Activated T-helper 1 cell treated with anti-CD3 and anti-CD28 coated beads, Interleukin-2, amount 50 U/mL, for 16 hours (primary cell): ENCODE measurements around the gene PTGFRN.

Experiments
- DNase-seq, 2 donors: peaks; one replicate each; pipeline ENCODE4 v3.0.0-alpha.2; 2020; ENCODE audit warnings: low read depth in 1 of 2, low spot score in 1 of 2

PTGFRN gene

GRCh38 chr1:116997066-116997465 lies 87.3 kb downstream of the PTGFRN start:
- DNase-seq: no peak

GRCh38 chr1:116997636-116998035 lies 87.9 kb downstream of the PTGFRN start:
- no peak for DNase-seq

- DNase-seq: no peak
These were observed 89.9 kb downstream of the PTGFRN start for GRCh38 chr1:116999596-116999995.

GRCh38 chr1:117000142-117000541 lies 90.4 kb downstream of the PTGFRN start:
- DNase-seq: no peak

GRCh38 chr1:117001254-117001927 lies 91.7 kb downstream of the PTGFRN start, which contains the start of gene CD101:
CD101 (plus strand) TSS chr1:117001760; CDS start chr1:117001818, 58 bp downstream.
- no peak for DNase-seq

- DNase-seq: no peak
These were observed 93.6 kb downstream of the PTGFRN start for GRCh38 chr1:117003223-117003875.

GRCh38 chr1:117007719-117008013 lies 98.0 kb downstream of the PTGFRN start:
- DNase-seq: no peak

- no peak for DNase-seq
These were observed 98.9 kb downstream of the PTGFRN start for GRCh38 chr1:117008656-117009055.

- no peak for DNase-seq
These were observed 99.4 kb downstream of the PTGFRN start for GRCh38 chr1:117009132-117009531.

GRCh38 chr1:117010310-117010969 lies 100.7 kb downstream of the PTGFRN start:
- DNase-seq: no peak

GRCh38 chr1:117011334-117011733 lies 101.6 kb downstream of the PTGFRN start:
- DNase-seq: no peak

GRCh38 chr1:117013309-117013858 lies 103.7 kb downstream of the PTGFRN start:
- no peak for DNase-seq

- DNase-seq: no peak
These were observed 104.5 kb downstream of the PTGFRN start for GRCh38 chr1:117014209-117014608.

GRCh38 chr1:117015724-117016123 lies 106.0 kb downstream of the PTGFRN start:
- no peak for DNase-seq

GRCh38 chr1:117017062-117017461 lies 107.3 kb downstream of the PTGFRN start:
- DNase-seq: no peak

- no peak for DNase-seq
These were observed 107.9 kb downstream of the PTGFRN start for GRCh38 chr1:117017648-117018047.

GRCh38 chr1:117020526-117021156 lies 110.9 kb downstream of the PTGFRN start:
- DNase-seq: no peak

- no peak for DNase-seq
These were observed 112.4 kb downstream of the PTGFRN start for GRCh38 chr1:117022114-117022513.

GRCh38 chr1:117025568-117025967 lies 115.9 kb downstream of the PTGFRN start:
- DNase-seq: no peak

- DNase-seq: no peak
These were observed 116.6 kb downstream of the PTGFRN start for GRCh38 chr1:117026361-117026760.

GRCh38 chr1:117029685-117030084 lies 120.0 kb downstream of the PTGFRN start:
- DNase-seq: no peak
